ENCODE data around the gene MUCL3.

MUCL3 gene

DNA sequence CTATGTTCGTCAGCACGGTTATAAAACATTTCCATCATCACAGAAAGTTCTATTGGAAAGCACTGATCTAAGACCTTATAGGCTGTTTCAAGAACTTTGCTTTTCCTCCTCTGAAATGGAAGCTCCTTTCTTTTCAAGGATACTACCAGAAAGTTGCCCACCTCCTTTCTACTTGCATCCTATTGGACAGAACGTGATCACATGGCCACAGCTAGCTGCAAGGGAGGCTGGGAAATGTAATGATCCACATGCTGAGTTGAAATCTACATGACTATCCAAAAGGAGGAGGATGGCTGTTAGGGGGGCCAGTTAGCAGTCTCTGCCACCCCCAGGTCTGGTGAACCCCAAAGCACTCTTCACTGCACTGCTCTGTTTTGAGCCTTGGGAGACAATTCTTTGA lies 12.1 kb upstream of the MUCL3 start:
- TF ChIP-seq, protein P1, sequence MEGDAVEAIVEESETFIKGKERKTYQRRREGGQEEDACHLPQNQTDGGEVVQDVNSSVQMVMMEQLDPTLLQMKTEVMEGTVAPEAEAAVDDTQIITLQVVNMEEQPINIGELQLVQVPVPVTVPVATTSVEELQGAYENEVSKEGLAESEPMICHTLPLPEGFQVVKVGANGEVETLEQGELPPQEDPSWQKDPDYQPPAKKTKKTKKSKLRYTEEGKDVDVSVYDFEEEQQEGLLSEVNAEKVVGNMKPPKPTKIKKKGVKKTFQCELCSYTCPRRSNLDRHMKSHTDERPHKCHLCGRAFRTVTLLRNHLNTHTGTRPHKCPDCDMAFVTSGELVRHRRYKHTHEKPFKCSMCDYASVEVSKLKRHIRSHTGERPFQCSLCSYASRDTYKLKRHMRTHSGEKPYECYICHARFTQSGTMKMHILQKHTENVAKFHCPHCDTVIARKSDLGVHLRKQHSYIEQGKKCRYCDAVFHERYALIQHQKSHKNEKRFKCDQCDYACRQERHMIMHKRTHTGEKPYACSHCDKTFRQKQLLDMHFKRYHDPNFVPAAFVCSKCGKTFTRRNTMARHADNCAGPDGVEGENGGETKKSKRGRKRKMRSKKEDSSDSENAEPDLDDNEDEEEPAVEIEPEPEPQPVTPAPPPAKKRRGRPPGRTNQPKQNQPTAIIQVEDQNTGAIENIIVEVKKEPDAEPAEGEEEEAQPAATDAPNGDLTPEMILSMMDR (IDR thresholded peaks at IDR 0.05; ENCODE audit: extremely low read depth, missing control alignments): no peak
- no peak for DNase-seq (ENCODE audit: low spot score)

DNA sequence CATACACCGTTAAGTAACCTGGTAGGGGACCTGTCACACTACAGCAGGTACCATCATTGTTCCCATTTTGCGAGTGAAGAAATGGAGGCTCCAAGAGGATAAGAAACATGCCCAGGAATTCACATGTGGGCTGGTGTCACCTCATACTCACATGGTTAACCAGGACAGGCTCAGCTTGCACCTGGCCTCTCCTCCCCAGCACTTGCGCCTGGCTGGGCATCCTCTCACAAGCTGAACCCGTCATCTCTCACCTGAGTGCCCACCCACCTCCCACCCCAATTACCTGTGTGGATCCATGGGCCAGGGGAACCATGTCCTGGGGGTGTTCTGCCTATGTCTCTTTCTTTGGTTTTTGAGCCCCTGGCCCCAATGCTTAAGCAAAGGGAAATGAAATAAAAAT lies 10.3 kb upstream of the MUCL3 start:
- DNase-seq (ENCODE audit: low spot score): no peak
- TF ChIP-seq, protein P1 (IDR thresholded peaks at IDR 0.05; ENCODE audit: extremely low read depth, missing control alignments): no peak

DNA sequence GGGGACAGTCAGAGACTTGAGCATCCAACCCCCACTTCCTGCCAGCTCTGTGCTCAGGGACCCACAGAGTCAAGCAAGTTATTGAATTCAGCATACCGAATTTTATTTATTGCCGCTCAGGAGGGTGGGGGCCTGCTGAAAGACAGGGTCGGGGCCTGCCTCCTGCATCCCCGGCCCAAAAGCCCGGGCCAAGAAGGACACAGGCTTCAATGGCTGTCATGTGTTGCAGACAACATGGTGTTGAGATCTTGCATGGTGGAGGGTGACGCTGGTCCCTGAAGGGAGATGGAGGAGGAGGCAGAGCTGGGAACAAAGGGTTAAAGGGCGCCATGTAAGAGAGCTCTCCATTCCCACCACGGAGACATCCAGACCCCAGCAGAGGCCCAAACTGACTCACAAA lies 9.5 kb upstream of the MUCL3 start:
- TF ChIP-seq, protein P1 (IDR thresholded peaks at IDR 0.05; ENCODE audit: extremely low read depth, missing control alignments): no peak
- no peak for DNase-seq (ENCODE audit: low spot score)

DNA sequence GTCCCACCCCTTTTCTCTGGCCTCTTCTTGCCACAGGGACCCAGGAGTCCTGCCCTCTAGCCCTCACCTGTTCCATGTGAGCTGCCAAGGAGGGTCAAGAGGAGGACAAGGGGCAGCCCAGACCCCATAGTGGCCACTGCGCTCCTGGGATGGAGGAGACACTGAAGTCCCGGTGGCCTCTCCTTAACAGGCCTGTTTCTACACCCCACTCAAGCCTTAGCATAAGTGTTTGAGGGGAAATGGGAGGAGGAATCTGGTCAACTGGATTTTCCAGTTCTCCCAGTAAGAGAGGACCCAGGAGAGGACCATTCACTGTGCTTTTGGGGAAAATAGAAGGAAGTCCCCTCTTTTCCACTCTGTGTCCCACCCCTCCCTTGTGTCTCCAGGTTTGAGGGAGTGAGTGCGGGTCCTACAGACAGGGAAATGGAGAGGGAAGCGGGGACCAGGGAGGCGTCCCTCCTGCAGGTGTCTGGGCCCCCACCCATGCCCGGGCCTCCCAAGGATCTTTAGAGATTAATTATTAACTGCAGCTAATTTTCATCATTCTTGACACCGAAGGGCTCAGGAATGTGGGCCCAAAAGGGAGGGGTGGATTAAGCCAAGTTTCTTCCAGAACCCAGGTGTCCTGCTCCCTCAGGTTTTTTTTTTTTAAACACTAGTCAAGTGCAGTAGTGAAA lies 8.7 kb upstream of the MUCL3 start, which contains the start of gene SFTA2:
Gene SFTA2 (minus strand): TSS at position 202 of the 677 bp plus-strand sequence. CDS start 74 bp downstream, at position 128.
- DNase-seq (ENCODE audit: low spot score): no peak
- TF ChIP-seq, protein P1 (IDR thresholded peaks at IDR 0.05; ENCODE audit: extremely low read depth, missing control alignments): no peak

DNA sequence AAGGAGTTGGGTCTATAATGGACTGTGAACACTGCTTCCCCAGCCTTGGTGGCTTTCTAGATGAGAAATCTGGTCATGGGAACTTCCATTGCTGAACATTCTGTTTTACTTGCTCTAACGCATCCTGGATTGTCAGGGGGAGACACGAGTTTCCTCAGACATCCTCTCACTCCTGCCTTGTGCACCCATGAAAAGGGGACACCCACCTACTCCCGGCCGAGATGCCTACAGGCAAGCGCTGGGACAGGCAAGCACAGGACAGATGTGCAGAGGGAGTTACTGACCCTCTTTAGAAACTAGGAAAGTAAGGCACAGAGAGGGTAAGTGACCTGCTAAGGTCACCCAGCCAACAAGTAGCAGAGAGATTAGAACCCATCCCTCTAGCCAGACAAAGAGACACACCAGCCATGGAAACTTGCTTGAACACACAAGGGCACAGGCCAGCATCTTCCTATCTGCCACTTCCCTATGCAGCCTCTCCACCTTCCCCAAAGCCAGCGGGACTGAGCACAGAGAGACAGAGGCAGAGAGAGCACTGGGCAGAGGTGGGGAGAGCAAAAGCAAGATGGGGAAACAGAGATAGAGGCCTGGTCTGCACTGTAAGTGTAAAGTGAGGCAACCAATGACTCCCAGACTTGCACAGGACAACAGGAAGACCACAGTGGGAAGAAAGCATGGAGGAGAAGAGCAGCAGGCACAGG lies 8.0 kb upstream of the MUCL3 start:
- TF ChIP-seq, protein P1 (IDR thresholded peaks at IDR 0.05; ENCODE audit: extremely low read depth, missing control alignments): no peak
- DNase-seq (ENCODE audit: low spot score): no peak

DNA sequence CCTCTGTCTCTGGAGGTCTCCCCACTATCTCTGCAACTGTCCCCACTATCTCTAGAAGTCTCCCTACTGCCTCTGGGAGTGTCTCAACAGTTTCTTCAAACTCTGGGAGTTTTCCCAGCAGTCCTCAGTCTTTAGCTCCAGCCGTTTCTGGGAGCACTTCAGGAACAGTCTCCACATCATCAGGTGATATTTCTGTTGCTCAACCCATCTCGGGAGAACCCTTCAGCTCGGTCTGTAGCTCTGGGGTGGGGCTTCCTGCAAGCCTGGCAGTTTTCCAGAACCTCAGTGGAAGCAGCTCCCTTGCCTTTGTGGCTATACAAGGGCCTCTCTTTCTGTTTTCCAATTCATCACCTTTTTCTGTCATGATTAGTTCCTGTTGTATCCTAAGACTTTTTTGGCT lies 5.8 kb upstream of the MUCL3 start:
- TF ChIP-seq, protein P1 (IDR thresholded peaks at IDR 0.05; ENCODE audit: extremely low read depth, missing control alignments): no peak
- no peak for DNase-seq (ENCODE audit: low spot score)

DNA sequence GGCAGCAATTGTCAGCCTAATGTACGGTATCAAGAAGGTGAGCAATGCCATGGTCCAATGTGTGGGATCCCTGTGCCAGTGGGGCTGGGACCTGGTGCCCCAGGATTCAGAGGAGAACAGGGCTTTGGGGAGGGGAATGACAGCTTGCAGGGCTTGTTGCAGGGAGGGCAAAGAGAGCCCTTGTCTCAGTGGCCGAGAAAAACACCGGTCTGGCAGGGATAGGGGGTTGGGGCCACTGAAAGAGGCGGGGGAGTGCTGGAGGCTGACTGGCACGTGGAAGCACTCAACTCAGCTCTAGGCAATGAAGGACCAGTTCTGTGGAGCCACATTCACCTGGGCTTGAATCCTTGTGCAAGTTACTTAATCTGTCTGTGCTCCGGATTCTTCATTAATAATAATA lies 3.5 kb upstream of the MUCL3 start:
- TF ChIP-seq, protein P1 (IDR thresholded peaks at IDR 0.05; ENCODE audit: extremely low read depth, missing control alignments): no peak
- no peak for DNase-seq (ENCODE audit: low spot score)

All from GM20000 (cell line).